IPS-20b (cell line): ENCODE results near the gene ANO6.
A peak's percentile ranks its signal among the peaks of the same experiment; 100 is the strongest.
"Not testable (repeated sequence)": the region's sequence is repeated elsewhere in the genome, so short reads cannot be mapped to it uniquely, and the experiment has no call there.

ENCODE experiments used
- H3K27ac ChIP-seq: one replicate; pipeline ENCODE4 v1.5.1; 2013; ENCODE audit warnings: low read length
- H3K27me3 ChIP-seq: 2 replicates; pipeline ENCODE4 v1.6.1; 2013; ENCODE audit warnings: mild to moderate bottlenecking, low read length, inconsistent platforms; ENCODE audit not compliant: insufficient read depth
- H3K36me3 ChIP-seq: 2 replicates; pipeline ENCODE4 v1.6.1; 2013; ENCODE audit warnings: low read depth, mild to moderate bottlenecking, inconsistent platforms, low read length, moderate library complexity; ENCODE audit not compliant: insufficient read depth
- H3K4me1 ChIP-seq: 2 replicates; pipeline ENCODE4 v1.6.1; 2013; ENCODE audit warnings: mild to moderate bottlenecking, control low read depth, inconsistent platforms, low read length, moderate library complexity; ENCODE audit not compliant: insufficient read depth
- H3K4me3 ChIP-seq: 2 replicates; pipeline ENCODE4 v1.5.1; 2013; ENCODE audit warnings: mild to moderate bottlenecking, low read length, inconsistent platforms
- H3K9ac ChIP-seq: 2 replicates; pipeline ENCODE4 v1.6.1; 2013; ENCODE audit warnings: low read depth, mild to moderate bottlenecking, inconsistent platforms, low read length, moderate library complexity
- H3K9me3 ChIP-seq: 2 replicates; pipeline ENCODE4 v1.6.1; 2013; ENCODE audit warnings: mild to moderate bottlenecking, low read depth, low read length, inconsistent platforms; ENCODE audit not compliant: insufficient read depth

ANO6 gene

GRCh38 chr12:45246236-45246635 lies 30.3 kb downstream of the ANO6 start:
- H3K4me3 ChIP-seq: no peak overlapping the region
- no peak overlapping the region for H3K9ac ChIP-seq
- no peaks in the 10 kb centered on the region for H3K36me3 ChIP-seq
- no peaks in the 10 kb centered on the region for H3K9me3 ChIP-seq
- H3K27ac ChIP-seq: no peak overlapping the region
- H3K4me1 ChIP-seq: peaks cover 10% of the 10 kb centered on the region
- H3K27me3 ChIP-seq: no peaks in the 10 kb centered on the region

DNA sequence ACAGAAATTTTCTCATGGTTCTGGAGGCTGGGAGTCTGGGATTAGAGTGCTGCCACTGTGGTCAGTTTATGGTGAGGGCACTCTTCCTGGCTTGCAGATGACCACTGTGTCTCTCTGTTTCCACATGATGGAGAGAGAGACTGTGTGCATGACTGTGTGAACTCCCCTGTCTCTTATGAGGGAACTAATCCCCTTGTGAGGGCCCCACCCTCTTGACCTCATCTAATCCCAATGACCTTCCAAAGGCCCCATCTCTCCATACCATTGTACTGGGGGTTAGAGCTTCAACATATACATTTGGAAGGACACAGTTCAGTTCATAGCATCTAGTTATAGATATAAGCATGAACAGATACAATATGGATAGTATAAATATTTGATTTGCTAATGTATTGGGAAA lies 31.7 kb downstream of the ANO6 start:
- Histone ChIP-seq H3K27ac (no peak overlapping the region), H3K36me3 (no peaks in the 10 kb centered on the region), H3K4me3 (no peak overlapping the region), H3K27me3 (no peaks in the 10 kb centered on the region), H3K4me1 (peaks cover 10% of the 10 kb centered on the region), H3K9ac (no peak overlapping the region), H3K9me3 (no peaks in the 10 kb centered on the region)

DNA sequence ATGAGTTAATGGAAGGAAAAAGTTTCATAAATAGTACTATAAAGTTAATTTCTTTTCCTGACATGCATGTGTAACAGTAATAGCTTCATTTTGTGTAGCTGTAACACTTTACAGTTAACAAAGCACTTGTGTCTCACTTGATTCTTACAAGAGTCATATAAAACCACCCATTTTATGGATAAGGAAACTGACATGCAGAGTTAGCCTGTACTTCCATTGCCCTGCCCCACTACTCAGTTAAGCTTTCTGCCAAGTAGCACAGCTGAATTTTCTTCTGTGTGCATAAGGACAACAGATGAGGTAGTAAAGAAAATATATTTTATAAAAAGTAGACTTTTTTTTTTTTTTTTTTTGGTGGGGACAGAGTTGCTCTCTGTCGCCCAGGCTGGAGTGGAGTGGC lies 32.2 kb downstream of the ANO6 start:
- no peak overlapping the region for H3K9ac ChIP-seq
- H3K27me3 ChIP-seq: no peaks in the 10 kb centered on the region
- peaks cover 10% of the 10 kb centered on the region for H3K4me1 ChIP-seq

GRCh38 chr12:45254254-45254653 lies 38.4 kb downstream of the ANO6 start:
- Histone ChIP-seq H3K27ac (no peak overlapping the region), H3K9me3 (no peaks in the 10 kb centered on the region), H3K4me1 (no peaks in the 10 kb centered on the region; the same call in 1 of the 2 replicates), H3K9ac (no peak overlapping the region), H3K27me3 (no peaks in the 10 kb centered on the region), H3K36me3 (no peaks in the 10 kb centered on the region), H3K4me3 (no peak overlapping the region)

More for the DNA sequence above, 32.2 kb downstream of the ANO6 start:
- Histone ChIP-seq H3K4me3 (no peak overlapping the region), H3K36me3 (no peaks in the 10 kb centered on the region), H3K9me3 (no peaks in the 10 kb centered on the region), H3K27ac (no peak overlapping the region)

DNA sequence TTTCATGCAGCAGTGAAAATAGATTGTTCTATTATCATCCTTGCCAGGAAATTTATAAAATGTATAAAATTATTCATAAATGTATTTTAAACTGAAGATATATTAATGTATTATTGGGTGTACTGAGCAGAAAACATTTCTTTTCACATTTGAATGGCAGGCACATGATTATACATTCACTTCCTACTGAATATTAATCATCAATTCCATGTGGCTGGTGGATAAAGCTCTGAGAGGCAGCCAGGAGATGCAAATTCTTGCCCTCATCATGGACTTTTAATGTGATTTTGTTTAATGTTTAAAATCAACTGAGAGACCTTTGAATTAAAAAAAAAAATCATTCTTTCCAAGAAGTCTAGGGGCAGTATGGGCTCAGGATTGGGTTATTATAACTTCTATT lies 40.8 kb downstream of the ANO6 start:
- Histone ChIP-seq H3K27me3 (no peaks in the 10 kb centered on the region), H3K4me1 (peaks cover 10% of the 10 kb centered on the region), H3K4me3 (no peak overlapping the region), H3K27ac (no peak overlapping the region), H3K9ac (no peak overlapping the region), H3K36me3 (no peaks in the 10 kb centered on the region), H3K9me3 (no peaks in the 10 kb centered on the region)

DNA sequence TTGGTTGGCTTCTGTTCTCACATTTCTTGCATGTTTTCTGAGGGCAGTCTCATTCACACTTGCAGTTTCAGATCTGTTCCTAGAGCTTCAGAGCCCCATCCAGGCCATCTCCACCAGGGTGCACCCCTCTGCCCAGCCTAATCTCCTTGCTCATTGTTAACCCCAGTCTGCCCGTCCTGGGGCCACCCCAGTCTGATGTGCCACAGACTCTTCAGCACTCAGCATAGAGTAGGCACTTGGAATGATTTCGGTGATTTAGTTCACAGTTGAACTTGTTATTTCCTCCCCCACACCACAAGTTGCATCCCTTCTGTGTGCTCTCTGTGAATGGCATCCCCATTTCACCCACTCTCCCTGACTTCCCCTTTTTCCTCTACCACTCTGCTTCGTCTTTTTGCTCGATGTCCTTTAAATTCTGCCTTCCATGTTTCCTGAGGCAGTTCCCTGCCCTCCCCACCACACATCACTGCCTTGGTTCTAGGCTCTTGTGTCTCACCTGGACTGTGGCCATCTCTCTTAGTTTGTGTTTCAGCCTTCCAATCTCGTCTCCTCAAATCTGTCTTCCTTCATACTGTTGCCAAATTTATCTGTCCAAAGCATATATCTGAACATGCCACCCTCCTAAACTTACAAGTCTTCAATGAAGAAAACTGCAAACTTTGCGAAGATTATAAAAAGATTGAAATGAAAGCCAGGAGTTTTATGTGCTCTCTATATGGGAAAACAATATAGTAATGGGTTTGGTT lies 41.5 kb downstream of the ANO6 start:
- Histone ChIP-seq H3K4me3 (no peak overlapping the region), H3K27ac (no peak overlapping the region), H3K36me3 (no peaks in the 10 kb centered on the region), H3K9ac (no peak overlapping the region), H3K9me3 (no peaks in the 10 kb centered on the region), H3K4me1 (peaks cover 10% of the 10 kb centered on the region), H3K27me3 (no peaks in the 10 kb centered on the region)

GRCh38 chr12:45259675-45260074 lies 43.8 kb downstream of the ANO6 start:
- no peak overlapping the region; the same call in 1 of the 2 replicates for H3K9ac ChIP-seq
- peaks cover 13% of the 10 kb centered on the region for H3K4me1 ChIP-seq
- H3K4me3 ChIP-seq: no peak overlapping the region
- no peaks in the 10 kb centered on the region for H3K36me3 ChIP-seq
- H3K9me3 ChIP-seq: no peaks in the 10 kb centered on the region
- H3K27ac ChIP-seq: peak overlapping the region; percentile 16
- no peaks in the 10 kb centered on the region for H3K27me3 ChIP-seq

- Histone ChIP-seq H3K4me3 (no peak overlapping the region), H3K9ac (no peak overlapping the region; the same call in none of the 2 replicates), H3K36me3 (no peaks in the 10 kb centered on the region), H3K9me3 (no peaks in the 10 kb centered on the region), H3K27ac (peak overlapping the region; percentile 16), H3K4me1 (peaks cover 13% of the 10 kb centered on the region), H3K27me3 (no peaks in the 10 kb centered on the region)
These were observed 44.4 kb downstream of the ANO6 start for GRCh38 chr12:45260104-45260815.

GRCh38 chr12:45260854-45261253 lies 45.0 kb downstream of the ANO6 start:
- Histone ChIP-seq H3K9ac (no peak overlapping the region), H3K27ac (no peak overlapping the region), H3K4me3 (no peak overlapping the region), H3K27me3 (no peaks in the 10 kb centered on the region), H3K4me1 (peaks cover 13% of the 10 kb centered on the region), H3K36me3 (no peaks in the 10 kb centered on the region), H3K9me3 (no peaks in the 10 kb centered on the region)

DNA sequence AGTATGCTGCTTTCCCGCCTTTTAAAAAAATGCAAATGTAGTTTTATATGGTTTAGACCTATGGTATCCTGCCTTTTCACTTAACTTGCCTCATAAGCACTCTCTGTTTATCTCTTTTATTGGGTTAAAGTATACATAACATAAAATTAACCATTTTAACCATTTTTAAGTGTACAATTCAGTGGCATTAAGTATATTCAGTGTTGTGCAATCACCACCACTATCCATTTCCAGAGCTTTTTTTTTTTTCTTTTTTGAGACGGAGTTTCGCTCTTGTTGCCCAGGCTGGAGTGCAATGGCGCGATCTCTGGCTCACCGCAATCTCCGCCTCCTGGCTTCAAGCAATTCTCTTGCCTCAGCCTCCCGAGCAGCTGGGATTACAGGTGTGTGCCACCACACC lies 46.3 kb downstream of the ANO6 start:
- not testable (repeated sequence) for H3K27ac ChIP-seq, H3K9me3 ChIP-seq

GRCh38 chr12:45263587-45263986 lies 47.7 kb downstream of the ANO6 start:
- Histone ChIP-seq H3K27ac (no peak overlapping the region), H3K4me1 (peaks cover 13% of the 10 kb centered on the region), H3K9me3 (no peaks in the 10 kb centered on the region)

More for the DNA sequence above, 46.3 kb downstream of the ANO6 start:
- not testable (repeated sequence) for H3K36me3 ChIP-seq, H3K27me3 ChIP-seq, H3K9ac ChIP-seq, H3K4me3 ChIP-seq
- H3K4me1 ChIP-seq: peaks cover 13% of the 10 kb centered on the region

More at GRCh38 chr12:45263587-45263986, 47.7 kb downstream of the ANO6 start:
- Histone ChIP-seq H3K9ac (no peak overlapping the region), H3K36me3 (no peaks in the 10 kb centered on the region), H3K4me3 (no peak overlapping the region), H3K27me3 (no peaks in the 10 kb centered on the region)
